GM18511 (cell line): ENCODE results near the gene RASGEF1B.
"Not testable (repeated sequence)": the region's sequence is repeated elsewhere in the genome, so short reads cannot be mapped to it uniquely, and the experiment has no call there.

Experiments
- ATAC-seq: cut with Tn5 transposase; IDR thresholded peaks from one replicate; pipeline ENCODE4 v1.9.1; 2021; ENCODE audit warnings: mild to moderate bottlenecking, moderate library complexity; ENCODE audit not compliant: unreplicated experiment

Gene RASGEF1B

DNA sequence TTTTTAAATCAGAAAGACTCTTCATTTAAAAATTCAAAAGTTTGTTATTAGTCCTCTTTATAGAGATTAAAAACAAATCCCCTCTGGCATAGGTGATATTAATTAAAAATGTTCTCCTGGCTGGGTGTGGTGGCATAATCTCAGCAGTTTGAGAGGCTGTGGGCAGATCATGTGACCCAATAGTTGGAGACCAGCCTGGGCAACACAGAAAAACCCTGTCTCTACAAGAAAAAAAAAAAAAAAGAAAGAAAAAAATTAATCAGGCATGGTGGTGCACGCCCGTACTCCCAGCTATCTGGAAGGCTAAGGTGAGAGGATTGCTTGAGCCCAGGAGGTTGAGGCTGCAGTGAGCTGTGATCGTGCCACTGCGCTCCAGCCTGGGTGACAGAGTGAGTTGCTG lies 38.9 kb downstream of the RASGEF1B start:
- ATAC-seq, result no peak

DNA sequence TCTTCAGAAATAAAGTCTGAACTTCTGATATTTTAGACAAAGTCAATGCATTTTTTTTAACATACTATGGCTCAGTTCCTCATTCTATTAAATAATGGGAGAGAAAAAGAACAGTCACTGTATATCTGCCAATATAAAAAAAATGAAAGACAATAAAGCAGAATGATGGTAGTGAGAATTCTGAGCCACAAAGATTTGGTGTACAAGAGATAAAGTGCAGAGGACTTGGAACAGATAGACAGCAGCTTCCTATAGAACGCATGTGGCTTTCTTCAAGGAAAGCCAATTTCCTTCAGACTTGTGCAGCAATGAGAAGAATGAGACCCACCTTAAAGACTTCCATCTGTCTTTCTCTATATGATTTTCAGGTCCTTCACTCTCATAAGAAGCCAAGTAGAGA lies 39.7 kb downstream of the RASGEF1B start:
- no peak for ATAC-seq

DNA sequence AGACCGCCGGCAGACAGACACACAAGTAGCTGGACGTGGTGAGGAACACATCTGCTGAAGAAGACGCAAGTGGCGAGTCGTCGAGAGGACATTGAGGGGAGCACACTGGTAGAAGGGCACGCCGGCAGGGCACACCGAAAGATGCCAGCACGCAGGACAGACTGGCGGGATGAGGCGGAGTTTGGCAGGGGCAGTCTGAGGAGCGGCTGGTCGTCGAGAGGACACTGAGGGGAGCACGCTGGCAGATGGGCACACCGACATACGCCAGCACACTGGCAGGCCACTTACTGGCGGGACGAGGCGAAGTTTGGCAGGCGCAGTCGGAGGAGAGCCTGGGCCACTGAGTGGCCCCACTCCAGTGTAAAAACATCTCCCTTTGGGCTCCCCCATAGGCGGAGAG lies 42.1 kb downstream of the RASGEF1B start:
- no peak for ATAC-seq

DNA sequence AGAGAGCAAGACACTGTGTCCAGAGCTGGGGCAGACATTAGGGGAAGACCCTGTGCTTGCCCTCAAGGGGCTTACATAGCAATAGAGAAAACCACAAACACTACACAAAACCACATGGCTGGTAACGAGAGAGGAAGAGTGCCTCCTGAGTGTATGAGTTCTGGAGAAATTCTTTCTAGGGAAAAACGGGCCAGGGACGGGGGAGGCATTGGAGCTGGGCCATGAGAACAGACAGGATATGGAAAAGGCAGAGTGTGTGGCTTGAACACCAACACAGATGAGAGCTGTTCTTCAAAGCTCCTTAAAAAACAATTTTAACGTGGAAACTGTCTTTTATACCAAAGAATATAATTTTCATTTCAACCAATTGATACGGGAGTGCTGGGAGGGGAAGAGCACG lies 42.7 kb downstream of the RASGEF1B start:
- no peak for ATAC-seq

DNA sequence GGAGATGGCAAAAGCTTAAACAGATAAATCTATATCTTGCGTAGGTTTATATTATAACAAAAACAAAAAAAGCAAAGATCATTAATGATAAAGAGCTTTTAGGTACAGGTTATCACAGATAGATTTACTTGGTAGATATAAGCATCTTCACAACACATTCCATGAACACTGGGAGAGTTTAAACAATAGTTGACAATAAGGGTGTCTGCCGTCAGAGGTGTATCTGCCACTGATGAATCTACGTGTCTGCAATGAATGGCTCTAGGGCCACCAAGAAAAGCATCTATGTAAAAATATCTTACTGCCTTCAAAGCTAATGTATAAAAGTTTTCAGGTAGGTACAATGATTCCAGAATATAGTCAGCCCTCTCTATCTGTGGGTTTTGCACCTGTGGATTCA lies 43.7 kb downstream of the RASGEF1B start:
- ATAC-seq, result no peak

DNA sequence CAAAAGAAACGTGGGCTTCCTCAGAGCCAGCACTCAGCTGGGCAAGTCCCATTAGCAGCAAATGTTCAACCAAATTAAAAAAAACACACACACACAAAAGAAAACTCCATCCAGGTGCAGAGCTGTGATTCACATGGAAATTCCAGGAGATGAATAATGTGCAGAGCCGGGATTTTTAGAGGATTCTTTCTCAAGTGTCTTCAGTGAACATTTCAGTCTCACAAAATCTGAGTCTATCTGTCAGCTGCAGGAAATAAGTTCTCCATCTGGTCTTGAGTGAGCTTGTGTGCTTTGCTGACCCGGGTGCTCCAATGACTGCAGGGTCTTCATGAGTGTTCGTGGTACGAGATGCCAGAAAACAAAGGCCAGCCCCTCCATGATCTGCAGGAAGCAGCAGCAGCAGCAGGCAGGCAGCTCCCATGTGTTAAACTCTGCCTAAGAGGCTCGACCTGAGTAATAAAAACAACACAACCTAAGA lies 44.3 kb downstream of the RASGEF1B start:
- ATAC-seq, result no peak

DNA sequence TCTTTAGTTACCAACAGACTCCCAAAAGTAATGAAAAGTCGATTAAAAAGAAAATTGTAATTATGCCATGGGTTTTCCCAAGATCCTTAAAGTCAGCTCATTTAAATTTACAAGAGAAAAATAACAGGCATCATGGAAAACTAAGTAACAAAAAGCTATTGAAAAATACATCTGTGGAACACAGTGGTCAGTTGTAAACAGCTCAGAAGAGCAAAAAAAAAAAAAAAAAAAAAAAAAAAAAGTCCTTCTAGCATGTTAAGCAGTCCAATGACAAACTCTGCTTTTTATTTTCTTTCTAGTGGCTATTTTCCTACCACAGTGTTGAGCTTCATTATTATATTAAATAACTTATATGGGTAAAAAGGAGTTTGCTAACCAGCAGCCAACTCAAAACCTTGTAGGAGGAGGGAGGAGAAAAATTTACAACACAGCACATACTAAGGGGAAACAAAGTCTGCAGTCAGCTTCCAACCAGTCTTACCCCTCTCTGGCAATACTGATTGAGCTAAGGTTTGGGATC lies 44.9 kb downstream of the RASGEF1B start:
- ATAC-seq, result no peak

DNA sequence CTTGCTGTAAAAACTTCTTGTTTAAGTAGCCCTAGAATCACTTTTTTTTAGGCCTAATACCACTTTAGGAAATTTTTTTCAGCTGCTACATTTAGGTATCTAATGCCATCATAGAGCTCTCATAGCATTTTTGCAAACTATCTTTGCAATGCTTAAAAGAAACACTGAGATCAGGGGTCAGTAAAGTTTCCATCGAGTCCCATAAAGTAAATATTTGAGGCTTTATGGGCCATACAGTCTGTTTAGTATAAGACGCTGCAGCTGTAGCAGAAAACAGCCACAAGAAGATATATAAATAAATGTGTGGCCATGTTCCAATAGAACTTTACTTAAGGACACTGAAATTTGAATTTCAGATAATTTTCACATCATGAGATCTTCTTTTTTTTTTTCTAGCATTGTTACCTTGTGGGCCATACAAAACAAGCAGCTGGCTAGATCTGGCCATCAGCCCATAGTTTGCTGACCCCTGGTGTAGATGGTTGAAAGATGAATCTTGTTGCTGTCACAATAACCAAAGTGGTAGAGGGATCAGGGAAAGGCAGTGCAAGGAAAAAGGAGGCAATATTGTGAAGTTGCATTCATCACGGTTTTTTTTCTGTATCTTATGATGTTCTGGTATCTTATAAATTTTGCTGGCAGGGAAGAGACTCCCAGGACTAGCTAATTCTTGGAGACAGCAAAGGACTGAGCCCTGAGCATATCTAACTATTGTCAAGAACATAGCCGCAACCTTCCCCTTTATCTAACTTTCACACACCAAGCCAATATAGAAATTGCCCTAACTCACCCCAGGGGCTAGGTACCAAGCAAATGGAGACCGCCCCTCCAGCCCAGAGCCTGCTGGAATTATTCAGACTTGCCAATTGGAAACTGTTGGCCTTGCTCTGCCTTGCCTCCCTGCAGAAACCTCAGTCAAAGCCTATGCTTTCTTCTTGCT lies 46.6 kb downstream of the RASGEF1B start:
- ATAC-seq, result no peak

DNA sequence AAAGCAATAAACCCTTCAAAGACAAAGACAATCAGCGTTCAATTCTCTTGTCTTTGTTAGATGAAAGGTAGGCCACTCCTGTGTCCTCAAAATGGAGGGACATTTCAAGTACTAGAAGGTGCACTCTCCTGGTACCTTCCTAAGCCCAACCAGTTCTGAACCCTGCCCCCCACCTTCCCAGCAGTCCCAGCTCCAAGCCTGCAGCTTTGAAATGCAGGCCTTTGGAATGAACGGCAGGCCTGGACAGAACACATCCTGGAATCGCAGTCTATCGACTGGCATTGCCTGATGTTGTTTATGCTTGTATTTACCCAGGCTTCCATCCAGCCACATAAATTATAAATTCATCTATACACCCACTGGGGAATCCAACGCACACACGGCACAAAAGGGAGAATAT lies 47.4 kb downstream of the RASGEF1B start:
- no peak for ATAC-seq

DNA sequence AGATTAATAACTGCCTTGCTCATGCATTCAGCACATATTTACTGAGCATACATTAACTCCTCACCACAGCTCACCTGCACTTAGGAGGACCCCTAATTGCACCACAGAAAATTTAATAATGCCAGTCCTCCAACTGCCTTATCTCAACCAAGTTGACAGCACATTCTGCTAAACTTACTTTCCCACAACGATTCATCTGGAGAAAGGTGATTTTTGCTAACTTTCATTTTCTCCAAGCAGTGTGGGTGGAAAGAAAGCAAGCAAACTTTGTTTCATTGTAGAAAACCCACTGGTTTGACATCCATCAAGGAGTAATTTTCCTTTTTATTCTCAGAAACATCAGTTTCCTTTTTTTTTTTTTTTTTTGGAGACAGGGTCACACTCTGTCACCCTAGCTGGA lies 49.1 kb downstream of the RASGEF1B start:
- no peak for ATAC-seq

DNA sequence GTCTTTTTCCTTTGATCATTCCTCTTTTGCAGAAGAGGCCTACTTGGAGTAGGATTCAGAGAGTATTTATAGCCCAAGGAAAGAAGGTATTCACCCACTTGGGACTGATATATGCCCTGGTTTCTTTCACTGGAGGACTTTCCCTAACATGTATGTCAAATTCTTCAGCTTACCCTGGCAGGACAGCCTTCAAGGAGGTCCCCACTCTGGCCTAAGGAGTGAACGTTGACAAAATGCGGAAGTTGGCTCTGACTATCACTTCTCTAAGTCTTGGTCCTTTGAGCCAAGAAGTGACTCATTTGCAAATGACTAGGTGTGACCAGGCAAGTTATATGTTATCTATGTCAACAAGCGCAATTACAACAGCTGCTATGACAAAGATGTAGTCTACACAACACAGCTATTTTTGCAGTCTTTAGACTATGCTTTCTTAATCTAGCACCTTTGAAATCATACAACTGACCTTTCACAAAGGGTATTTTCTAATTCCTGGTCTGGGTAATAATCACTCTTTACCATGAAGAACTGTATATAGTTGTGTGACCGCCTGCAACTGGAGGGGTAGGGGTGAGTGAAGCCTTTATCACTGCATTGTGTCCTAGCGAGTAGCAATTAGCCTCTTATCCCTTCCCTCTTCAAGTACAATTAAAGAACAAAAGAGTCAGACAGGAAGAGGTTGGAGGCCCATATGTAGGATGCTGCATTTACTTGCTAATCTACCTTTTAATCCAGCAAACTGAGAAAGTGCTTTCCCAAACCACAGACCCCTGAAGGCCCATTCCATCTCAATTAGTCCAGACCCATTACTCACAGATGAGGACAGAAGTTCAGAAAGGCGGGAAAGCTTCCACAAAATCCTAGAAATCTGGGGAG lies 50.1 kb downstream of the RASGEF1B start:
- peak; percentile 100 for ATAC-seq

DNA sequence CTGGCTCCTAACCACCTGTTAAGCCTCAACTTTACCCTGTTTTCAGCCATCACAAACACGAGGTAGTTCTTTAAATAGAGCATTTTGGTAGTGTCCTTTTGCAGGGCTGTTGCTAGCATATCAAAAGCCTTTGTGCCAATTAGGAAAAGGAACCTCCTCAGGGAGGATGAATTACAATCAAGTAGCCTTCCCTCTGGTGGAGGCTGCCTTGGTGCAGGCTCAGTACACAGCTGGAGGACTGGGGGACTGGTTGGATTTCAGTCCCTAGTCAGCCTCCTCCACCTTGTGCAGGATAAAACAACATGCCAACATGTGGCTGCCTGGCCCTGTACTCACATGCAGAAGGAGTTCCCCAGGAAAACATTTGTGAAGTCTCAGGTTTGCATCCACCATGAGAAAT lies 53.1 kb downstream of the RASGEF1B start:
- ATAC-seq, result no peak

DNA sequence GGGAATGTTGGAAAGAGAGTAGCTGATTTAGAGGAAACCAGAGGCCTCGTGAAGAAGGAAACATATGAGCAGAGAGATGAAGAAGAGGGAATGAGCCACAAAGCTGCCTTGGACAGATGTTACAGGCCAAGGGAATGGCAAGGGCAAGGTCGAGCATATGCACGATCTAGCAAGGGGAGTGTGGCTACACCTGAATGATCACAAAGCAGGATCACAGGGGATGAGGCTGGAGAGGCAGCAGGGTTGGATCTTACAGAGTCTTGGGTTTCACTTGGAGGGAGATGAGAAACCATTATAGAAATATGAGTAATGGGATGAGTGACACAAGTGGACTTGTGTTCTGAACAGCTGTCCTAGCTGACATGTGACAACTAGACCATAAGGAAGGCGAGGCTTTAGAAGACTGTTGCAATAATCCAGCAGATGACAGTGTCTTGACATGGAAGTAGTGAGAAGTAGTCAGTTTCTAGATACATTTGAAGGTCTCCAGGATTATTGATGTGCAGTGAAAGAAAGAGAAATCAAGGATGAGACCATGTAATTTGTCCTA lies 58.7 kb downstream of the RASGEF1B start:
- no peak for ATAC-seq

DNA sequence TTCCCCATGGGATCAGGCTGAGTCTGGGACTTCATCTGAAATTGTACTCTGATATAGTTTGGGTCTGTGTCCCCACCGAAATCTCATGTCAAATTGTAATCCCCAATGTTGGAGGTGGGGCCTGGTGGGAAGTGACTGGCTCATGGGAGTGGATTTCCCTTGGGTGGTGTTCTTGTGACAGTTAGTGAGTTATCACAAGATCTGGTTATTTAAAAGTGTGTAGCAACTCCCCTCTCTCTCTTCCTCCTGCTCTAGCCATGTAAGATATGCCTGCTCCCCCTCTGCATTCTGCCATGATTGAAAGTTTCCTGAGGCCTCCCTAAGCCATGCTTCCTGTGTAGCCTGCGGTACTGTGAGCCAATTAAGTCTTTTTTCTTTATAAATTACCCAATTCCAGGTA lies 61.0 kb downstream of the RASGEF1B start:
- no peak for ATAC-seq

DNA sequence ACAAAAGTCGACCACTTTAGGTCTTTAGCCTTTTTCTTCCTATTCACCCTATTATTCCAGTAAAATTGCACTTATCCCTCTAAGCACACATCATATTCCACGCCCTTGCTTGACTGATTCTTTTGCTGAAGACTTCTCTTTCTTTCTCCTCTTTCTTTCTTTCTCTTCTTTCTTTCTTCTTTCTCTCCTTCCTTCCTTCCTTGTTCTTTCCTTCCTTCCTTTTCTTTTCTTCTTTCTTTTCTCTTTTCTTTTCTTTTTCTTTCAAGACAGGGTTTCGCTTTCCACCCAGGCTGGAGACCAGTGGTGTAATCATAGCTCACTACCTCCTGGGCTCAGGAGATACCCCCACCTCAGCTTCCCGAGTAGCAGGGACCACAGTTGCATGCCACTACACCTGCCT lies 61.9 kb downstream of the RASGEF1B start:
- ATAC-seq, result no peak

DNA sequence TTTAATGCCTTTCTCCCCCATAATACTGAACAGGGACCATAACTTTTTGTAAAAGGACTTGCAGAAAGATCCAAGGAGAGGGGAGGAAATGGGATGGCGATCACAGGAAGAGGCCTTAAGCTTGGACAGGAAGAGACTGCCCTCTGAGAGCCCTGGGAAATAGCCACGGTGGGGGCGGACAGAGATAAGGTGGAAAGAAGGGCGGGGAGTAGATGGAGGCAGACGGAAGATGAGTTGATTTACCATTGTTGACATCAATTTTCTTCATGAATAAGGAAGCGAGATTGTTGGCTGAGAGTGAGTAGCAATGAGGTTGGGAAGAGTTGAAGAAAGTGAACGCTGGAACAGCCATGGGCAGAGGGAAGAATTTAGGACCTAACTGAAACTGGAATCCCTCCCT lies 63.4 kb downstream of the RASGEF1B start:
- ATAC-seq, result no peak

DNA sequence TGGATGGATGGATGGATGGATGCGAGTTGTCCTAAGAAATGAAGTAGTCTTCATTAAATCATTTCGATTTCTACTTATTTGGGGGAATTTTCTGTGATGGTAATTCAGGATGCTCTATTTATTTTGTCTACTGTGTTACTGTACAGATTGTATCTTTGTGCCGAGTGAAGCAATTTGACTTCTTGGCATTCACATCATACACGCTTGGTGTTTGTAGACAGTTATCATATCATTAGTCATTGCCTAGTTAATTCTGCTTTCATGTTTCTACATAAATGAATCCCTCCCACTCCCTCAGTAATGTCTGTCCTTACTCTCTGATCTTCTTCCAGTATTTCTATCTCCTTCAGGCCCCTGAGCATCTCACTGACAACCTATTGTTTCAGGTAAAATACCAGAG lies 64.0 kb downstream of the RASGEF1B start:
- ATAC-seq, result no peak

DNA sequence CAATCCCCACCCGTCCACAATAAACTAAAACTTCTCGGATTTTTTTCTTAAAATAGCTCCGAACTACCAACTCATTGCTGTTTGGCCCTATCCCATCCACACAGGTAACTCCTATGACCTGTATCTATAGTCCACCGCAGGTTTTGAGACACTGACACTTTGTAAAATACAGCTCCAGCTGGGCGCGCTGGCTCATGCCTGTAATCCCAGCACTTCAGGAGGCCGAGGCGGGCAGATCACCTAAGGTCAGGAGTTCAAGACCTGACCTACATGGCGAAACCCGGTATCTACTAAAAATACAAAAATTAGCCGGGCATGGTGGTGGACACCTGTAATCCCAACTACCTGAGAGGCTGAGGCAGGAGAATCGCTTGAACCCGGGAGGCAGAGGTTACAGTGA lies 65.2 kb downstream of the RASGEF1B start:
- not testable (repeated sequence) for ATAC-seq

DNA sequence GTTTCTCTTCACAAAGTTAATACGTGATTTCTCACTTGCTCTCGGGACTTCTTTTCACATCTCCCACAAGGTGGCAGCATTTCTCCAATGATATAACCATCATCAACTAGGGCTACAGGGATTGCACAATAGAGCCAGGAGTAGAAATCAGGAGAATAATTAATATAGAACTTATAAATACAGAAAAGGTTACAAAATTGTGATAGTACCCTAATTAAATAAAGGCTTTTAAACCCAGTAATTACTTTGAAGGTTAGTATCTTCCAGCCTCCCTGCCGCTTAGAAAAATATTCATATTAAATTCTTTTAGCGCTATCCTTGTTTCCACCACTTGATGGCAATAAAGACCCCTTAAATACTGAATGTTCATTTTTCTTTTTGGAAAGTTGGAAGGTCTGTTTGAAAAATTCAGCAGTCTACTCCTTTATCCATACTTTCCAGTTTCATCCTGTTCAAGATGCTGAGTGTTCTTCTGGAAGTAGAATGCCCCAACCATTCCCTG lies 65.8 kb downstream of the RASGEF1B start:
- peak; percentile 90 for ATAC-seq

DNA sequence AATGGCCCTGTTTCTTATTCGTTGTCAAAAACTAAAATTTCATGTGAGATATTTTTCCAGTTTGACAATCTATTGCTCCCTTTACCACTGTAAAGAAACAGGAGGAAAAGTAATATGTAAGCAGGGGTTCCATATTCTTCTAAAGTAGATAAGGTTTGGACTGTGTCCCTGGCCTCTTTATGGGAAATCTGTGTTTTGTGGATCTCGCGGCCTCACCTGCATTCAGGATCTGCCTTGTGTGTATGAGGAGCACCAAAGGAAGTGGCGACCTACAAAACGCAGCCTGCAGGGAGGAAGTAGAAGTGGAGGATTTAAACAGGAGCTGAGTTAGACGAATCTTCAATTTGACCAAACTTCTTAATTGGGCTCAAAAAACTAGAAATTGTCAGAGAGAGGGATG lies 67.0 kb downstream of the RASGEF1B start:
- ATAC-seq, result no peak

DNA sequence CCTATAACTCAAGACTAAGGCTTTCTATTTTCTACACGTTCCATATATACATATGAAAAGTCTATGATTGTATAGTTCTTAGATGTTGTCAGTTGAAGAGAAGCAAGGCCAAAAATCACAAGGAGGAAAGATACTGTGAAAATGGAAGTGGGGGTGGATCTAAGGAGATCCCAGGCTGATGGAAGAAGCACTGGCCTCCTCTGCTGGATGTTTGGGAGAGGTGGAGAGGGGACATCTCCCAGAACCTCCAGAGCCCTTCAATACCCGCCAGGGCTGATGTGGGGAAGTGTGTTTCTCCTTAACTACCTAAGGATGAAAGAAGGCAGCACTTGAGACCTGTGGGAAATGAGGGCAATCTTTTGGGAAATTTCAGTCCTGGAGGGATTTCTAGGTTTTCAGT lies 67.4 kb downstream of the RASGEF1B start:
- ATAC-seq, result no peak
